GM19438 (cell line): Measurements from ENCODE around the gene CHD6.

ENCODE experiments used
- ATAC-seq: cut with Tn5 transposase; IDR thresholded peaks from one replicate; pipeline ENCODE4 v1.9.1; 2021; ENCODE audit warnings: low read depth; ENCODE audit not compliant: unreplicated experiment

CHD6 gene

GRCh38 chr20:41437836-41438235, 180.3 kb downstream of the CHD6 start:
- no peak for ATAC-seq

- no peak for ATAC-seq
Measured at GRCh38 chr20:41436679-41437078, 181.5 kb downstream of the CHD6 start.

GRCh38 chr20:41433203-41433602, 185.0 kb downstream of the CHD6 start:
- ATAC-seq, result no peak

- no peak for ATAC-seq
Measured at GRCh38 chr20:41432746-41433145, 185.4 kb downstream of the CHD6 start.

GRCh38 chr20:41428285-41428684, 189.9 kb downstream of the CHD6 start:
- ATAC-seq, result no peak

GRCh38 chr20:41427833-41428232, 190.3 kb downstream of the CHD6 start:
- ATAC-seq, result no peak

GRCh38 chr20:41426976-41427375, 191.2 kb downstream of the CHD6 start:
- ATAC-seq, result no peak

- ATAC-seq, result no peak
Measured at GRCh38 chr20:41426086-41426830, 191.9 kb downstream of the CHD6 start.

GRCh38 chr20:41425180-41425884, 192.8 kb downstream of the CHD6 start:
- no peak for ATAC-seq

- ATAC-seq, result no peak
Measured at GRCh38 chr20:41424546-41424945, 193.6 kb downstream of the CHD6 start.

- ATAC-seq, result no peak
Measured at GRCh38 chr20:41424011-41424410, 194.2 kb downstream of the CHD6 start.

GRCh38 chr20:41422953-41423352, 195.2 kb downstream of the CHD6 start:
- no peak for ATAC-seq

- ATAC-seq, result no peak
Measured at GRCh38 chr20:41418739-41419293, 199.4 kb downstream of the CHD6 start.

GRCh38 chr20:41418031-41418430, 200.1 kb downstream of the CHD6 start:
- no peak for ATAC-seq

- ATAC-seq, result no peak
Measured at GRCh38 chr20:41415191-41415590, 203.0 kb downstream of the CHD6 start.

GRCh38 chr20:41413169-41413568, 205.0 kb downstream of the CHD6 start:
- no peak for ATAC-seq

- ATAC-seq, result no peak
Measured at GRCh38 chr20:41412324-41413120, 205.7 kb downstream of the CHD6 start.

GRCh38 chr20:41411391-41411847, 206.8 kb downstream of the CHD6 start:
- no peak for ATAC-seq

- no peak for ATAC-seq
Measured at GRCh38 chr20:41408986-41409385, 209.2 kb downstream of the CHD6 start.

GRCh38 chr20:41408156-41408794, 209.9 kb downstream of the CHD6 start:
- peak; percentile 69 for ATAC-seq
